ENCODE measurements around the gene PRG2. TPM values are rescaled to one million over a fixed set of nuclear protein-coding genes. Genes with fewer than 3 reads are reported as not detected.

Gene PRG2
- total RNA-seq, 4 donors from 2014 or later = 0.36 to 1.8 TPM; not detected in 2

DNA sequence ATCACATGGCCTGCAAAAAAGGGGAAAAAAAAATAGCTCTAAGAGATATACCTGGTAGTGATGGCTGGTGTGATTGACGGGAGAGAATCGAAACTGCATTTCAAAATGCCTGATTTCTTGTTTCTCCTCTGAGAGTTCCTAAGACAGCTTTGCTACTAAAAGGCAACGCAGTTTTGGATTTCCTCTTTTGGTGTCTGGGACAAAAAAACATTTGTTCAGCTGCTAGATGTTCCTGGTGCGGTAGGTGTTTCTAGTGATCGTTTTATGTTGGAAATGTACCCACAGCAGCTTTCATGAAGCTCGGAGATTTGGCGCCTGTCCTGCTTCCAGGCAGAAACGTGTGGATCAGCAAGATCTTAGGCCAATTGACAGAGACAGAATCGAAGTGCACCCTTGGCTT, 34.2 kb downstream of the PRG2 start:
- Histone ChIP-seq H3K36me3 (no peaks in the 10 kb centered on the region), H3K4me1 (peaks cover 27% of the 10 kb centered on the region), H3K4me3 (no peak overlapping the region), H3K9me3 (no peaks in the 10 kb centered on the region), H3K27me3 (no peaks in the 10 kb centered on the region), H3K27ac (peak overlapping the region; percentile 28)
- DNase-seq (ENCODE audit: low spot score in 2 of 2) = no peak
- TF ChIP-seq POLR2A (IDR thresholded peaks at IDR 0.05) = no peak
- TF ChIP-seq EP300 (IDR thresholded peaks at IDR 0.05) = no peak
- TF ChIP-seq POLR2AphosphoS5 (IDR thresholded peaks at IDR 0.05) = no peak
- TF ChIP-seq, protein P1, sequence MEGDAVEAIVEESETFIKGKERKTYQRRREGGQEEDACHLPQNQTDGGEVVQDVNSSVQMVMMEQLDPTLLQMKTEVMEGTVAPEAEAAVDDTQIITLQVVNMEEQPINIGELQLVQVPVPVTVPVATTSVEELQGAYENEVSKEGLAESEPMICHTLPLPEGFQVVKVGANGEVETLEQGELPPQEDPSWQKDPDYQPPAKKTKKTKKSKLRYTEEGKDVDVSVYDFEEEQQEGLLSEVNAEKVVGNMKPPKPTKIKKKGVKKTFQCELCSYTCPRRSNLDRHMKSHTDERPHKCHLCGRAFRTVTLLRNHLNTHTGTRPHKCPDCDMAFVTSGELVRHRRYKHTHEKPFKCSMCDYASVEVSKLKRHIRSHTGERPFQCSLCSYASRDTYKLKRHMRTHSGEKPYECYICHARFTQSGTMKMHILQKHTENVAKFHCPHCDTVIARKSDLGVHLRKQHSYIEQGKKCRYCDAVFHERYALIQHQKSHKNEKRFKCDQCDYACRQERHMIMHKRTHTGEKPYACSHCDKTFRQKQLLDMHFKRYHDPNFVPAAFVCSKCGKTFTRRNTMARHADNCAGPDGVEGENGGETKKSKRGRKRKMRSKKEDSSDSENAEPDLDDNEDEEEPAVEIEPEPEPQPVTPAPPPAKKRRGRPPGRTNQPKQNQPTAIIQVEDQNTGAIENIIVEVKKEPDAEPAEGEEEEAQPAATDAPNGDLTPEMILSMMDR (IDR thresholded peaks at IDR 0.05) = no peak
- 27% methylated on average over 9 of the region's 9 CpGs for WGBS

DNA sequence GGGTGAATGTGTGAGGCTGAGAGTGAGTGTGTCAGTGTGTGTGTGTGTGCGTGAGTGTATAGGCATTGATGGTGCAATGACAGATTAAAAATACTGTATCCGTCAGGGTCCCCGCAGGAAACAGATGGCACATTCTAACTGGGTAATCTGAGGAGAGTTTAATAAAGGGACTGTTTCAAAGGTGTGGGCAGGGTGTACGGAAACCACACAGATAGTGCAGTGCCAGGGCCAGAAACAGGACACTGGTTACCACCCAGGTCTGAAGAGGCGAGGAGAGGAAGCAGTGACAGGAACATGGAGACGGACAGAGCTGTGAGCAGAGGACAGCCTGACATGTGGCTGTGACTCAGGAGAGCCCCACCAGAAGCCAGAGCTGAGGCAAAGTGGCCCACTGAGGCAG, 35.8 kb downstream of the PRG2 start:
- Histone ChIP-seq H3K27me3 (no peaks in the 10 kb centered on the region), H3K36me3 (no peaks in the 10 kb centered on the region), H3K9me3 (no peaks in the 10 kb centered on the region), H3K4me1 (peaks cover 30% of the 10 kb centered on the region), H3K4me3 (no peak overlapping the region), H3K27ac (no peak overlapping the region)
- 86% methylated on average over 6 of the region's 6 CpGs for WGBS
- no peak for DNase-seq (ENCODE audit: low spot score in 2 of 2)
- TF ChIP-seq POLR2AphosphoS5 (IDR thresholded peaks at IDR 0.05) (no peak), POLR2A (IDR thresholded peaks at IDR 0.05) (no peak), EP300 (IDR thresholded peaks at IDR 0.05) (no peak)
- TF ChIP-seq, protein P1 (IDR thresholded peaks at IDR 0.05) = no peak

DNA sequence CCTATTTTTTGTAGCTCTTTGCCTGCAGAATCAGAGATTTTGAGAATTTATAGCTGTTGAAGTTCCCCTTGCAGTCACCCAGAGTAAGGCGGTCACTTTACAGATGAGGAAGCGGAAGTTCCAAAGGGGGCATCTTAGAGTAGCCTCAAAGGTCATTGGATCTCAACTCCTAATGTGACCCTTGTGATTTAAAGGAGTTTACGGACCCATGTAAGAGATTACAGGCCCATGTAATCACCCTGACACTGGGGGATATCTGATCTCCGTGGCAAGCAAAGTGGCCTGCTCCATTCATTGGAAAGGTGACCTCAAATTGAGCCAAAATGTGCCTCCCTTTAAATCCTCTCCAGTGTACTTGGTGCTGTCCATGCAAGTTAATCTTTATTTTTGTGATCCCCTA, 36.6 kb downstream of the PRG2 start:
- 86% methylated on average over 4 of the region's 4 CpGs for WGBS
- peaks cover 23% of the 10 kb centered on the region for H3K4me1 ChIP-seq
- no peaks in the 10 kb centered on the region for H3K9me3 ChIP-seq
- TF ChIP-seq, protein P1 (IDR thresholded peaks at IDR 0.05) = no peak
- TF ChIP-seq EP300 (IDR thresholded peaks at IDR 0.05) (no peak), POLR2A (IDR thresholded peaks at IDR 0.05) (no peak), POLR2AphosphoS5 (IDR thresholded peaks at IDR 0.05) (no peak)
- no peaks in the 10 kb centered on the region for H3K27me3 ChIP-seq
- H3K4me3 ChIP-seq = no peak overlapping the region
- H3K36me3 ChIP-seq = no peaks in the 10 kb centered on the region
- no peak for DNase-seq (ENCODE audit: low spot score in 2 of 2)
- H3K27ac ChIP-seq = no peak overlapping the region

DNA sequence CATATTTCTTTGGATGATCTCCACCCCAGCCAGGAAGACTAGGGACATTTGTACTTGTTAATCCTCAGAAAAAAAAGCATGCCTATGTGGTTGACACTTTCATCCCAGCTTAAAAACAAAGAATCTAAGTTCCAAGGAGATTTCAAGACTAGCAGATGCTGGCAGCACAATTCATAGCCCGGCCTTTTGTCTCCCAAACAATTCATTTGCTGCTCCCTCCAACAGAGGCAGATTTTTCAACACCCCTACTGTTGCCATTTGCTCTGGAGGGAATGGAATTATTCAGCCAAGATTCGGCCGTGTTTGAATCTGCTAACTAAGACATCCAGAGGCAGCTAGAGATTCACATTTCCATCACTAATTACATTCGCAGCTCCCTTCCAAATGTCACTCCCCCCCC, 37.0 kb downstream of the PRG2 start:
- WGBS = 41% methylated on average over 4 of the region's 4 CpGs
- peaks cover 21% of the 10 kb centered on the region for H3K4me1 ChIP-seq
- no peaks in the 10 kb centered on the region for H3K36me3 ChIP-seq
- H3K27ac ChIP-seq = no peak overlapping the region
- H3K27me3 ChIP-seq = no peaks in the 10 kb centered on the region
- DNase-seq (ENCODE audit: low spot score in 2 of 2) = no peak
- no peak overlapping the region for H3K4me3 ChIP-seq
- no peaks in the 10 kb centered on the region for H3K9me3 ChIP-seq
- TF ChIP-seq, protein P1 (IDR thresholded peaks at IDR 0.05) = no peak
- TF ChIP-seq POLR2AphosphoS5 (IDR thresholded peaks at IDR 0.05) = no peak
- TF ChIP-seq POLR2A (IDR thresholded peaks at IDR 0.05) = no peak
- no peak for TF ChIP-seq EP300 (IDR thresholded peaks at IDR 0.05)

DNA sequence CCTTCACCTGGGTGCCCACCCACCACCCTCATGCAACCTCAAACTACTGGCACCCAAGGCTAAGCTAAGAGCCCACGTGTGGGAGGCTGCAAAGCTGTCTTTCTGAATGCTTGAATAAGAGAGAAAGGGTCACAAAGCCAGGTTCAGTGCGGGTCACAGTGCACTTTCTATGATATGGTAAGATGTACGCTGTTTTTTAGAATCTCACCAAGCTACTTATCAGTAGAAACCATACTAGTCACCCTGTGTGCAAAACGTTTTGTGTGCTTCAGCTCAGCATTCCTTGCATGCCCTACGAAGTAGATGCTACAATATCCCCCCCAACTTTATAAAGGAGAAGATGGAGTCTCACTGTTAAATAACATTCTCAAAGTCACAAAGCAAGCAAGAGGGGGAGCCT, 37.4 kb downstream of the PRG2 start:
- WGBS = 68% methylated on average over 5 of the region's 5 CpGs
- Histone ChIP-seq H3K36me3 (no peaks in the 10 kb centered on the region), H3K27me3 (no peaks in the 10 kb centered on the region), H3K9me3 (no peaks in the 10 kb centered on the region), H3K4me1 (peaks cover 17% of the 10 kb centered on the region), H3K27ac (no peak overlapping the region), H3K4me3 (no peak overlapping the region)
- no peak for DNase-seq (ENCODE audit: low spot score in 2 of 2)
- TF ChIP-seq, protein P1 (IDR thresholded peaks at IDR 0.05) = no peak
- TF ChIP-seq EP300 (IDR thresholded peaks at IDR 0.05) (no peak), POLR2AphosphoS5 (IDR thresholded peaks at IDR 0.05) (no peak), POLR2A (IDR thresholded peaks at IDR 0.05) (no peak)
